Left ventricle myocardium inferior (tissue), 1 donor: Measurements from ENCODE around the gene PRKACA. TPM values are rescaled to one million over a fixed set of nuclear protein-coding genes. Genes with fewer than 3 reads are reported as not detected.
"Not testable (repeated sequence)": the region's sequence is repeated elsewhere in the genome, so short reads cannot be mapped to it uniquely, and the experiment has no call there.

Experiments
- DNase-seq: peaks from one replicate; pipeline ENCODE4 v3.0.0-alpha.2; 2020
- H3K27ac ChIP-seq: fragments of 200-600 bp; replicated peaks from 2 replicates; pipeline ENCODE4 v1.8.0; 2021
- H3K27me3 ChIP-seq: fragments of 200-600 bp; 2 replicates; pipeline ENCODE4 v1.8.0; 2021; ENCODE audit warnings: low read depth
- H3K36me3 ChIP-seq: fragments of 200-600 bp; 2 replicates; pipeline ENCODE4 v1.8.0; 2021
- H3K4me1 ChIP-seq: fragments of 200-600 bp; 2 replicates; pipeline ENCODE4 v1.8.0; 2021
- H3K4me3 ChIP-seq: fragments of 200-600 bp; 2 replicates; pipeline ENCODE4 v1.8.0; 2021; ENCODE audit warnings: mild to moderate bottlenecking, moderate library complexity
- H3K9me3 ChIP-seq: fragments of 200-600 bp; replicated peaks from 2 replicates; pipeline ENCODE4 v1.8.0; 2021
- intact Hi-C: fragments of 100-400 bp; cut with micrococcal nuclease; formaldehyde crosslinking; loops from one replicate; pipeline ENCODE4 v1.11.0; 2022
- total RNA-seq: library from RNA; stranded (reverse); fragmentation: NEBNext Ultra II Directional; extraction: Animal tissue kit (Norgen Biotek cat#: 25700); gene quantifications from one replicate; pipeline ENCODE4 v1.2.1, GENCODE V29; 2021
- TF ChIP-seq, protein P1 (sequence below): fragments of 200-600 bp; IDR thresholded peaks from 2 replicates; pipeline ENCODE4 v1.8.0; 2021; ENCODE audit warnings: antibody characterized with exemption, mild to moderate bottlenecking, borderline replicate concordance
- donor health status: DM: no; HTN: yes; CAD: no; lungs with severe emphysema.

Gene PRKACA
- total RNA-seq, 1 donor from 2014 or later: 465 TPM

DNA sequence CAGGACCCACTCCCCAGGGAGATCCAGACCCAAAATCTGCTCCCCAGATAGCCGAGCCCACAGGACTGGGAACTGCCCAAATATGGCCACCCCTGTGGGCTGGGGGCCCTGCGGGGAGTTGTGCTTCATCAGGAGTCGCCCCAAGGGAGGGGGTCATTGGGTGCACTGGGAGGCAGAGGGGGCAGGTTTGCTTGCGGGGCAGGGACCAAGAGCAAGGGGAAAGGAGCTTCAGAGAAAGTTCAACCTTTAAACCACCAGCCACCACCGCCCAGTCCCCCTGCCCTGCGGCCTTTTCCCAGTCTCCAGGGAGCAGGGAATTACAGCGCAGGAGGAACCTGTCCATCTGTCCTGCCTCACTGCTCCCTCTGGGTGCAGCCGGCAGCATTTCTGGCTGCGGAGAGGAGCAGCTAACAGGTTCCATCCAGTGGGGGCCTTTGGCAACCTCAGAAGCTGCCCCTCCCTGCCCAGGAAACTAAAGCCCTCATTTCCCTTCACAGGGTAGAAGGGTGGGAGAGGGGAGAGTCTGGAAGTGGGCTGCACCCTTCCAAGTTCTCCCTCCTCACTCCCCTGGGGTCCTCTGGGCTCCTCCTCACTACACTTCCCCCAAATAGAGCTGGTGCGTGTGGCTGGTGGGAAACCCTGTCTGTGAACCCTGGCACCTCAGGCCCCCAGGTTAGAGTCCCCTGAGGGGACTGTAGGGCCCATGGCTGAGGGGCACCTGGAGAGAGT is 32.6 kb upstream of the PRKACA start:
- Histone ChIP-seq H3K9me3 (no peaks in the 10 kb centered on the region), H3K4me1 (peaks cover 36% of the 10 kb centered on the region), H3K27me3 (no peaks in the 10 kb centered on the region), H3K36me3 (peaks cover 25% of the 10 kb centered on the region), H3K27ac (peak overlapping the region; percentile 88), H3K4me3 (peak overlapping the region; percentile 49)
- no peak for DNase-seq
- TF ChIP-seq, protein P1, sequence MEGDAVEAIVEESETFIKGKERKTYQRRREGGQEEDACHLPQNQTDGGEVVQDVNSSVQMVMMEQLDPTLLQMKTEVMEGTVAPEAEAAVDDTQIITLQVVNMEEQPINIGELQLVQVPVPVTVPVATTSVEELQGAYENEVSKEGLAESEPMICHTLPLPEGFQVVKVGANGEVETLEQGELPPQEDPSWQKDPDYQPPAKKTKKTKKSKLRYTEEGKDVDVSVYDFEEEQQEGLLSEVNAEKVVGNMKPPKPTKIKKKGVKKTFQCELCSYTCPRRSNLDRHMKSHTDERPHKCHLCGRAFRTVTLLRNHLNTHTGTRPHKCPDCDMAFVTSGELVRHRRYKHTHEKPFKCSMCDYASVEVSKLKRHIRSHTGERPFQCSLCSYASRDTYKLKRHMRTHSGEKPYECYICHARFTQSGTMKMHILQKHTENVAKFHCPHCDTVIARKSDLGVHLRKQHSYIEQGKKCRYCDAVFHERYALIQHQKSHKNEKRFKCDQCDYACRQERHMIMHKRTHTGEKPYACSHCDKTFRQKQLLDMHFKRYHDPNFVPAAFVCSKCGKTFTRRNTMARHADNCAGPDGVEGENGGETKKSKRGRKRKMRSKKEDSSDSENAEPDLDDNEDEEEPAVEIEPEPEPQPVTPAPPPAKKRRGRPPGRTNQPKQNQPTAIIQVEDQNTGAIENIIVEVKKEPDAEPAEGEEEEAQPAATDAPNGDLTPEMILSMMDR: no peak
- intact Hi-C loops: no loop called here

- H3K4me3 ChIP-seq: peak overlapping the region; percentile 49
- peaks cover 18% of the 10 kb centered on the region for H3K36me3 ChIP-seq
- H3K27ac ChIP-seq: peak overlapping the region; percentile 88
- H3K9me3 ChIP-seq: no peaks in the 10 kb centered on the region
- TF ChIP-seq, protein P1: no peak
- peaks cover 36% of the 10 kb centered on the region for H3K4me1 ChIP-seq
- peak; percentile 85 for DNase-seq
- no peaks in the 10 kb centered on the region for H3K27me3 ChIP-seq
- intact Hi-C loops: no loop called here
These were observed 32.0 kb upstream of the PRKACA start for GRCh38 chr19:14149509-14149994.

GRCh38 chr19:14148751-14149410 is 31.3 kb upstream of the PRKACA start:
- Histone ChIP-seq H3K27ac (peak overlapping the region; percentile 88), H3K4me3 (peak overlapping the region; percentile 49), H3K4me1 (peaks cover 38% of the 10 kb centered on the region), H3K9me3 (no peaks in the 10 kb centered on the region), H3K27me3 (no peaks in the 10 kb centered on the region), H3K36me3 (peaks cover 13% of the 10 kb centered on the region)
- TF ChIP-seq, protein P1: no peak
- intact Hi-C loops: no loop called here
- no peak for DNase-seq

DNA sequence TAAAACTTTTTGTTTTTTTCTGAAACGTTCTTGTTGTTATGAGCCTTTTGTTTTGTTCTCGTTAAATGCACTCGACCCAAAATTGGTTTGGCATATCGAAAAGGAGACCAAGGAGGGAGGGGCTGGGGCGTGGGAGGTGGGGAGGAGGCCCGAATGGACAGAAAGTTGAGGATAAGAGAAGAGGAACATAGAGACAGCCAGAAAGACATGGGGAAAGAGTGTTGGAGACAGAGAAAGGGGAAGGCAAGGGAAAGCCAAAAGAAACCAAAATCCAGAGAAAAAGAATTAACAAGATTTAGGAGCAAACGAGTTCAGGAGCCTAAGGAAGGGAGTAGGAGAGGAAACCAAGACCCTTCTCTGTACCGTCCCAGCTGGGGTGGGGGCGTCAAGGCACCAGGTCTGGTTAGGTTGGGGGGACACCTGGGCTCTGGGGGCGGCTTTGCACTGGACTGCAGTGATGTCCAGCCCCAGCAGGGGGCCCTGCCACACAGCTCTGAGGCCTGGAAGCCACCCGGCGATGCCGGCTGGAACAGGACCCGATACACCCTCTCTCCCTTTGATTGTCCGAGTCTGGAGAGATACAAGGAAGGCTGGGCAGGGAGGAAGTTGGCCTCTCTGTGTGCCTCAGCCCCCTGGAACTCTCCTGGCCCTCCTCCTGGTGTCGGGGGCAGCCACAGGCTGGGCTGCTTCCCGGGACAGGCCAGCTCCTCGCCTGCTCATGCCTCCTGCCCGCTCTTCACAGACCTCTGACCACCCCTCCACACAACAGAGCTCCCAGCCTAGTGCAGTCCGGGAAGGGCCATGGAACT is 30.4 kb upstream of the PRKACA start:
- Histone ChIP-seq H3K4me1 (peaks cover 43% of the 10 kb centered on the region), H3K27ac (peak overlapping the region; percentile 88), H3K9me3 (no peaks in the 10 kb centered on the region), H3K36me3 (peaks cover 13% of the 10 kb centered on the region), H3K4me3 (peak overlapping the region; percentile 29), H3K27me3 (no peaks in the 10 kb centered on the region)
- intact Hi-C loops: no loop called here
- TF ChIP-seq, protein P1: peak; percentile 95
- peak; percentile 72 for DNase-seq

GRCh38 chr19:14146789-14147216 is 29.2 kb upstream of the PRKACA start:
- H3K36me3 ChIP-seq: peaks cover under 1% of the 10 kb centered on the region
- no peak overlapping the region for H3K4me3 ChIP-seq
- H3K4me1 ChIP-seq: peaks cover 43% of the 10 kb centered on the region
- no peaks in the 10 kb centered on the region for H3K27me3 ChIP-seq
- TF ChIP-seq, protein P1: no peak
- intact Hi-C loops: no loop called here
- DNase-seq: no peak
- H3K27ac ChIP-seq: no peak overlapping the region
- H3K9me3 ChIP-seq: no peaks in the 10 kb centered on the region

GRCh38 chr19:14146169-14146568 is 28.6 kb upstream of the PRKACA start:
- H3K36me3 ChIP-seq, H3K4me3 ChIP-seq, DNase-seq, H3K9me3 ChIP-seq, H3K27me3 ChIP-seq, intact Hi-C loops, H3K27ac ChIP-seq: not testable (repeated sequence)
- H3K4me1 ChIP-seq: peaks cover 41% of the 10 kb centered on the region
